ENCODE results near the gene ASPSCR1.

The ASPSCR1 gene

GRCh38 chr17:81999587-81999975, 22.2 kb downstream of the ASPSCR1 start:
- DNase-seq (ENCODE audit: low read depth in 2 of 2) = no peak

GRCh38 chr17:81999976-82000802, 22.8 kb downstream of the ASPSCR1 start:
- DNase-seq (ENCODE audit: low read depth in 2 of 2) = no peak

- no peak for DNase-seq (ENCODE audit: low read depth in 2 of 2)
These were observed 23.6 kb downstream of the ASPSCR1 start for GRCh38 chr17:82000803-82001570.

DNA sequence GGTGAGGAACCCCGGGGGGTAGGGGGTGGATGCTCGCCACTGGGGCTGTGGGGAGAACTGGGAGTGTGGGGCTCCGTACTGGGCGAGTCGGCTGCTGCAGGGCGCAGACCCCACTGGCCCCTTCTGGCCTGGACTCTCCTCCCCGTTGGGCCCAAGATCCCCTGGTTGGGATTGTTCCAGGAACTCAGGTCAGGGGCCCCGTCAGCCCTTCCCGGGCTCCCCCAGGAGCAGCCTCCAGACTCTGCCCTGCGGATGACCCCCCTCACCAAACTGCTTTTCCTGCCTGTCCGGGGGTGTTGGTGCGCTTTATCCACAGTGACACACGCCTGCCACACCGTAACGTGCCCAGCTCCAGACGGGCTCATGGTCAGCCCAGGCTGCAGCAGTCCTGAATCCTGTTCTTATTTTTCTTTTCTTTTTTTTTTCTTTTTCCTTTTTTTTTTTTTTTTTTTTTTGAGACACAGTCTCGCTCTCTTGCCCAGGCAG, 24.2 kb downstream of the ASPSCR1 start:
- no peak for DNase-seq (ENCODE audit: low read depth in 2 of 2)

DNA sequence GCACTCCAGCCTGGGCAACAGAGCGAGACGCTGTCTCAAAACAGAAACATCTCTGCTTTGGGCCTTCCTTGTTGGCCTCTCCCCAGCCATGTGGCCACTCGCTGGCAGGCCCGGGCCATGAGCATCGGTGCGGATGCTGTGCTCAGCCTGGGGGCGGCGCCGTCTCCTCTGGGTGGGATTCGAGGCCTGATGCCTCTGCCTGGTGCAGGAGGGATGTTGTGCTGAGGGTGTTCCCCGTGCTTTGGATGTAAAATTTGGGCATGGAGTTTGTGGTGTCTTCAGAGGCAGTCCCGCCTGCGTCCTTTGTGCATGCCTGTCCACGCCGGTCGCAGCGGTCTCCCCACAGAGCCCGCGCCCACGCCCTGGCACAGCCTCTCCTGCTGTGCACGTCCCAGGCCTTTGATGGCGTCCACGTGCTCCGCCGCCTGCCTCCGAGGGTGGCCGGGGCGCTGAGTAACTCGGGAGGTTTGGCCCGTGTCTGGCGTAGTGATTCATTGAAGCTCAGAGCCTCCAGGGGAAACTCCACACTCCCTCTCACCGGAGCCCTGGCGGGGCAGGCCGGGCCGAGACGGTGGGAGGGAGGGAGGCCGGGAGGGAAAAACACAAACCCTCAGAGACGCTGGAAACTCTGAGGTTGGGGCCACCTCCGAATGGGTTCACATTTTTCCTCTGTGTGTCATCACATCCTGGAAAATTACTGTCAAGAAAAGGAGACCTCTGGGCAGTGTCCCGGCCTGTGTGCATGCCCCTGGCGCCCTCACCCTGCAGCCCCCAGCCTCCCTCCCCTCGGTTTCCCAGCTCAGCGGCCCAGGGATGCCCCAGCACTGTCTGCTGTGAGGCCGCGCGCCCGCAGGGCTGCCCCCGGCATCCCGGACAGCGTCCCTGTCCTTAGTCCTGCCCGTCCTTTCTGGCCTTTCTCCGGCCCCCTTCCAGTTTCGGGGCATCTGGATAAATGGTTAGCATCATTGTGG, 26.3 kb downstream of the ASPSCR1 start:
- no peak for DNase-seq (ENCODE audit: low read depth in 2 of 2)

DNA sequence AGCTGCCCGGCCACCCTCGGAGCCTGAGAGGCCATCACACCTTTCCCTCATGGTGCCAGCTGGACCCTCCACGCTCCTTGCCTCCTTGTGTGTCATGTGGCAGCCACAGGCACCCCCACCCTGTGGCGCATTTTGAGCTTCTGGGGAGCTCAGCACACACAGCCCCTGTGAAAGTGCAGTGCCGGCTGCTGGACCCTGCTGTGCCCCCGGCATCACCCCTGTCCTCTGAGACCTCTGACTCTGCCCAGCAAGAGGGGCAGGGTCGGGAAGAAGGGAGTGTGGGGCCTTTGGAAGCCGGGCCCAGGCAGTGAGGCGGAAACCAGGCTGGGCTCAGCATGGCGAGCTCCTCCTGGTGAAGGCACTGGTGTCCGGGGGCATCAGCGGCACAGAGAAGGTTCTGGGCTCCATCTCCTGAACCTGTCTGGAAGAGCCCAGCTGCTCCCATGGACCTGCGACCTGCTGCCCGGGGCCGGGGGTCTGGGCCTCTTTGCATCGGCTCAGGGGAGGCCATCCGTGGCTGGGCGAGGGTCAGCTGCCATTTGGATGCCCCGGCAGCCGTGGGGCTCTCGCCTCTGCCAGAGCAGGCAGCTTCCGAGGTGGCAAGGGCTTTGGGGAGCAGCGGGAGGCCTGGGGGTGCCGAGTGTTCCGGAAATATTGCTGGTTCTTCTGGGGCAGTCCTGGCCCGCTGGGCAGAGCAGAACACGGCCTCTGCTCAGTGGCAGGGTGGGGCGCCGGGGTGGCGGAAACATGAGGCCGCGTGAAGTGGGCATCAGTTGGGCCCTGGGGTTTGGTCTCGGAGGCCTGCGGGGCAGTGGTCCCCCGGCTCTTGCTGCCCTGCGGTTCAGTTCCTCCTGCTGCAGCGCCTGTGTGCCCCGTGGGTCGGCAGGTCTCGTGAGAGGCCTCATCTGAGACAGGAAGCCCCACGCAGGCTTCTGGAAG, 27.4 kb downstream of the ASPSCR1 start:
- no peak for DNase-seq (ENCODE audit: low read depth in 2 of 2)

DNA sequence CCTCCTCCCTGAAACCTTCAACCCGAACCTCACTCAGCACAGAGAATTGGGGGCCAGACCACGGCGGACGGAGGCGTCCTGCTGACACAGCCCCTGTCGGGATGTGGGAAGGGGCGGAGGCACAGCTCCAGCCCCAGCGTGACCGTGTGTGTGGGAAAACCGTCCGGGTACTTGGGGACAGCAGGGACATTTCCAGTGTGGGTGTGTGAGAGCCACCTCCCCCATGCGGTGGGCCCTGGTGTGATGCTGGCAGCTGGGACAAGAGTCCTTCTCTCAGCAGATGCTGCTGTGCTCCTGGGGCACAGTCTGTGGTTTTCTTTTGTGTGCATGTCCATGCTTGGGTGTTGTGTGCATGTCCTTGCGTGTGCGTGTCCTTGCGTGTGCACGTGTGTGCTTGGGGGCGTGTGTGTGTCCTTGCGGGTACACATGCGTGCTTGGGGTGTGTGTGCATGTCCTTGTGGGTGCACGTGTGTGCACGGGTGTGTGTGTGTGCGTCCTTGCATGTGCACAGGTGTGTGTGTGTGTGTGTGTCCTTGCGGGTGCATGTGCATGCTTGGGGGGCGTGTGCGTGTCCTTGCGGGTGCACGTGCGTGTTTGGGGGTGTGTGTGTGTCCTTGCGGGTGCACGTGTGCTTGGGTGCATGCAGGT, 28.4 kb downstream of the ASPSCR1 start:
- no peak for DNase-seq (ENCODE audit: low read depth in 2 of 2)

DNA sequence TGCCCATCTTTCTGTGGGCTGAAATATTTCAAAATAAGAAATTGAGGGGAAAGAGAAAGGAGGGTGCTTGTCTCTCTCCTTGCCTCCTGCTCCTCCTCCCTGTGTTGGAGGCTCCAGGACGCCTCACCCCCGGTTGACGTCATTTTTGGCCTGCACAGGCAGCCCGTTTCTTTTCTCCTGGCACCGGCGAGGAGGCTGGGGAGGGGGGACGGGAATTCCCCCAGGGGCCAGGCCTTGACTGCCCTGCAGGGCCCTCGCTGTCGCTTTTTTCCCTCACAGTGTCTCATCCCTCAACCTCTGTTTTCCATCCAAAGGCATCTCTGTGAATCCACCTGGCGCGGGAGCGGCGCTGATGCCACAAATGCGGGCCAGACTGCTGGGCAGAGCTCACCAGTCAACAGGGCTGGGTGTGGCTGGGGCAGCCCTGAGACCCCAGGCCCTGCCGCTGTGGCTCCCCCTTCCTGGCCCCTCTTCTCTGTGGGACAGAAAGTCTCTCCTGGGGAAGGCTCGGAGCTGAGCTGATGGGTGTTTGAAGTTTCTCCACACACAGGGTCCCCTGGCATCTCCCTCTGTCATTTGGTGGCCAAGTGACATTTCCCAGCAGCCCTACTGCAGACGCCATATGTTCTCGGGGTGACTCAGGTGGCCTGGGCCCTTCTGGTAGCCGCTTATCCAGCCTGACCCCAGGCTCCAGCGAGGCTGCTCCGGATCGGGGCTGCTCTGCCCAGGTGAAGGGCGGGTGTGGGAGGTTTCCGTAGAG, 29.2 kb downstream of the ASPSCR1 start:
- no peak for DNase-seq (ENCODE audit: low read depth in 2 of 2)

- DNase-seq (ENCODE audit: low read depth in 2 of 2) = no peak
These were observed 29.7 kb downstream of the ASPSCR1 start for GRCh38 chr17:82007228-82007494.

DNA sequence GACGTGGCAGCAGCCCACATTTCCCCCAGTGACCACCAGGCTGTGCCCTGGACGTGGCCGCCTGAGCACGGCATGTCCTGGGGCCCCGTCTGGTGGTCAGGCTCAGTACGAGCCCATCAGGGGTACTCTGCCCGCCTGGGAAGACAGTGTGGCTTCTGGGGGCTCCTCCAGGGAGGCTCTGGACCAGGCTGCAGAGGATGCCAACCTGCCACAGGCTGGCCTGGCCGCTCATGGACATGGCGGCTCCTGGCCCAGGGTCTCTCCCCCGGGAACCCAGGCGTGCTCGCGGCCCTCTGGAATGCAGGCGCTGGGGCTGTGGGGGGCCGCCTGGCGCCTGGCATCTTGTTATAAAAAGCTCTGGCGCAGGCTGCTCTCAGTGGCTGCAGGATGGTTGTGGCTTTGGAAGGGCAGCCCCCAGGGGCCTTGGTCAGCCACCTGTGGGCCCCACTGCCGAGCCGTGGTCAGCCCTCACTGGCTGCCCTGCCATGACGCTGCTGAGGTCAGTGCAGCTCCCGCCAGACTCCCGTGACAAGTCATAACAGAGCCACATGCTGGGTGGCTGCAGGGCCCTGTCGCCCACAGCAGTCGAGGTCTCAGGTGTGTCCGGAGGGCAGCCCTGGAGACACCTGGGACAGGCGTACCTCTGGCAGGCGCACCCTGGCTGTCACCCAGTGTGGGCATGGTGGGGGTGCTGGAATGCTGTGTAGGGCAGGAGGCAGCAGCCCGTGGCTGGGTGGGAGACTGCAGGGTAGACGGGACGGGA, 30.2 kb downstream of the ASPSCR1 start:
- DNase-seq (ENCODE audit: low read depth in 2 of 2) = no peak

DNA sequence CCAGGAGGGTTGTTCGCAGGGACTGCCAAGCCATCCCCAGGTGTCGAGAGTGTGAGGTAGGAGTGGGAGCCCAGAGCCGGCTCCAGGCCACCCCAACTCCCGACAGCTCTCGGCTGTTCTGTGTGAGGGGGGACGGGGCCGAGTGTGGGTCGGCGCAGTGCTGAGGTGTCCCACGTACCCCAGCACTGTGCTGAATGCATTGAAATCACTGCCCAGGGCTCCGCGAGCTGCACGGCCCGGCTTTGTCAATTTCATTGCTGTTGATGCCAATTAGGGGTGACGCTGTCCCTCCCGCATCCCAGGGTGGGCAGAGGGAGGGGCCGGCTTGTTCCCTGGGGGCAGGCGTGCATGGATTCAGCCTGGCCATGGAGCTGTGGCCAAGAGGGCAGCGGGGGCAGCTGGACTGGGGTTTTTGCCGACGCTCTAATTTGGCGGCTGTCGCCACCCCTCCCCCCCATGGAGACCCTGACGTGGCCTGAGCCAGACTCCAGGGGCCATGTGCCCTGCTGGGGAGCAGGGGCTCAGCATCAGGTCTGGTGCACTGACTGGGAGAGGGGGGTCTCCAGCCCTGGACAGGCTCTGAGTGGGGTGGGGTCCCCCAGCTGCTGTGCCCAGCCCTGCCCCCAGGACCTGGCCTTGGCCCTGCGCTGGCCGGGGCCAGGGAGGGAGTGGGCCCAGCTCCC, 31.0 kb downstream of the ASPSCR1 start:
- DNase-seq (ENCODE audit: low read depth in 2 of 2) = no peak

GRCh38 chr17:82008941-82009405, 31.5 kb downstream of the ASPSCR1 start:
- no peak for DNase-seq (ENCODE audit: low read depth in 2 of 2)

DNA sequence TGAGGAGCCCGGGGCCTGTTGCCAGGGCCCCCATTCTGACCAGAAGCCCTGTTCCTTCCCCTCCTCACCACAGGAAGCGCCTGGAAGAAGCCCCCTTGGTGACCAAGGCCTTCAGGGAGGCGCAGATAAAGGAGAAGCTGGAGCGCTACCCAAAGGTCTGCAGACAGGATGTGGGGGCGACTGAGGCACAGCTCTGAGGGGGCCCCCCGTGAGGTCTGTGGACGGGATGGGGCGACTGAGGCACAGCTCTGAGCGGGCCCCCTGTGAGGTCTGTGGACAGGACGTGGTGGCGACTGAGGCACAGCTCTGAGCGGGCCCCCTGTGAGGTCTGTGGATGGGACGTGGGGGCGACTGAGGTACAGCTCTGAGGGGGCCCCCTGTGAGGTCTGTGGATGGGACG, 32.0 kb downstream of the ASPSCR1 start:
- DNase-seq (ENCODE audit: low read depth in 2 of 2) = no peak

DNA sequence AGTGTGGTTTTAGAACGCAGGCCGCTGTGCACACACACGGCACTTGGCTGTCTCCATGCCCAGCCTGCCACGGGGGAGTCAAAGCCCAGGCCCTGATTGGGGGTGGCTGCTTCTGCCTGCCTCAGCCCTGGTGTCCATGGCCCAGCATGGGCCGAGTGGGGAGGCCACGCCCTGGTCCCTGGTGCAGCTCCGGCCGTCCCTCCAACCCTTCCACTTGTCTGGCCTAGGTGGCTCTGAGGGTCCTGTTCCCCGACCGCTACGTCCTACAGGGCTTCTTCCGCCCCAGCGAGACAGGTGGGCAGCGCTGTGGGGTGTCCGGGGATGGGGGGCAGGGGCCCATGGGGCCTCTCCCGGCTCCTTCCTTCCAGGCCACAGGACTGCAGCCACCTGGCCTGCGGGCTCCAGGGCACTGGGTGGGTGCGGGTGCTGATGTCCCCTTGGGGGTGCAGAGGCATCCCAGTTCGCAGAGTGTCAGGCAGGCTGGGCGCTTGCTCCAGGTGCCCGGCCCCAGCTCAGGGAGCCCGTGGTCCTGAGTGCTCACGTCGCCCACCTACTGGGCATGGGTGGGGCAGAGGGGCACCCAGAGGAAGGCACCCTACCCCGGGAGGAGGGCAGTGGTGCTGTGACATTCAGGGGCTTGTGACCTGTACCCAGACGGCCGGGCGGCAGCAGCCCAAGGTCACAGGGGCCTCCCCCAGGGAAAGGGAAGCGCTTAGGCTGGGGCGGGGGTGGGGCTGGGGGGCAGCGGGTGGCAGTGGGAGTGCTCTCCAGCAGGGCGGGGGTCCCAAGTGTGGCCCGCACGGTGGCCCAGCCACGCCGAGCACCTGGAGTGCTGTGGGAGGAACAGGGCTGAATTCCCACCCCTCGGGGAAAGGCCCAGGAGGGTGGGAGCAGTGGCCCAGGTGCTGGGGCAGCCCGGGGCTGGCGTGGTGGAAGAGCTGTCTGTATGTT, 33.4 kb downstream of the ASPSCR1 start:
- DNase-seq (ENCODE audit: low read depth in 2 of 2) = no peak

DNA sequence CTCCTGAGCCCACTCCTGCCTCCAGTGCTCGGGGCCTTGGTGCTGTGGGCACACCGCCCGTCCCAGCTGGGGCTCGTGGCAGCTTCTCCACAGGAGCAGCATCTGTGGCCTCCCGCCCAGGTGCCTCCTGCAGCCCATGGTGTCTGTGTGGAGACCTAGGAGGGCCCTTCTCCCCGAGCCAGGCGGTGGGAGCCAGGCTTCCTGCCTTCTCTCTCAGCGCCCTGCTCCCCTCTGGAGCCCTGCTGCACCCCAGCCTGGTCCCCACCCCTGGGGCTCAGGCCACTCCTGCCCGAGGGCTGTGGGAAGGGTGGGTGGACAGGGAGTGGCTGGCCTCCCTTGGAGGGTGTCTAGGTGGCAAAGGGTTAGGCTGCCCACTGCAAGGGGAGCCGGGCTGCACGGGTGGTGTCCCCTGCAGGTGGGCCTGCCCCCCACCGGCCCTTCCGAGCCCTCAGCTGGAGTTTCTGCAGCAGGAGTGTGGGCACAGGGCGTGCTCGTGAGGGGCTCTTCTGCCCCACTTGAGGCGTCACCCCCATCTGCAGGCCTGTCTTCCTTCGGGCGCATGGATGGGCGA, 34.3 kb downstream of the ASPSCR1 start:
- no peak for DNase-seq (ENCODE audit: low read depth in 2 of 2)

DNA sequence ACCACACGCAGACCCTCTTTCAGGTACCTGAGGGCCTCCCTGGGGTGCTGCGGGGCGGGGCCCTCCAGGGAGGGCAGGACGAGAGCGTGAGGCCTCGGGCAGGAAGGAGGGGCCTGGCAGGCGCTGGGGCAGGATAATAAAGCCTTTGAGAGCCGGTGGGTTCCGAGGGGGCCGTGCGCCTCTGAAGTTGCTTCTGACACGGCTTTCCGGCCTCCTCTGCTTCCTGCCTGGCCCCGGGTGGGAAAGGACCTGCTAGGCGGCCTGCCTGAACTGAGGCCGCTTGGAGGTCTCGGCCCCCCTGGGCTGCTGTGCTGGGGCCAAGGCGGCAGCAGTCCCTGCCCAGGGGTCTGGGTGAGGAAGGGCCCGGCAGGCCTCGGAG, 34.8 kb downstream of the ASPSCR1 start:
- no peak for DNase-seq (ENCODE audit: low read depth in 2 of 2)

Data from activated CD8-positive, alpha-beta memory T cell treated with anti-CD3 and anti-CD28 coated beads for 4 hours (primary cell).